HG03135 (cell line): ENCODE measurements around the gene MSRB3.

Experiments used
- ATAC-seq: cut with Tn5 transposase; IDR thresholded peaks from one replicate; pipeline ENCODE4 v1.9.1; 2021; ENCODE audit warnings: mild to moderate bottlenecking, moderate library complexity; ENCODE audit not compliant: unreplicated experiment

The MSRB3 gene

GRCh38 chr12:65324056-65324455 is 45.6 kb downstream of the MSRB3 start:
- no peak for ATAC-seq

GRCh38 chr12:65324551-65324950 is 46.1 kb downstream of the MSRB3 start:
- ATAC-seq = no peak

GRCh38 chr12:65325183-65325582 is 46.7 kb downstream of the MSRB3 start:
- no peak for ATAC-seq

- ATAC-seq = no peak
Observed at GRCh38 chr12:65326616-65327015, 48.1 kb downstream of the MSRB3 start.

GRCh38 chr12:65327207-65328076 is 49.0 kb downstream of the MSRB3 start:
- no peak for ATAC-seq

- ATAC-seq = no peak
Observed at GRCh38 chr12:65329721-65330120, 51.2 kb downstream of the MSRB3 start.

- ATAC-seq = no peak
Observed at GRCh38 chr12:65330331-65330730, 51.8 kb downstream of the MSRB3 start.

- no peak for ATAC-seq
Observed at GRCh38 chr12:65331456-65331855, 53.0 kb downstream of the MSRB3 start.

GRCh38 chr12:65333649-65334048 is 55.2 kb downstream of the MSRB3 start:
- no peak for ATAC-seq

GRCh38 chr12:65334521-65334920 is 56.0 kb downstream of the MSRB3 start:
- ATAC-seq = no peak

GRCh38 chr12:65335021-65335714 is 56.7 kb downstream of the MSRB3 start:
- no peak for ATAC-seq

- ATAC-seq = no peak
Observed at GRCh38 chr12:65335981-65336380, 57.5 kb downstream of the MSRB3 start.

GRCh38 chr12:65339161-65339560 is 60.7 kb downstream of the MSRB3 start:
- ATAC-seq = no peak

- no peak for ATAC-seq
Observed at GRCh38 chr12:65343230-65343629, 64.7 kb downstream of the MSRB3 start.

- no peak for ATAC-seq
Observed at GRCh38 chr12:65343801-65344200, 65.3 kb downstream of the MSRB3 start.

- no peak for ATAC-seq
Observed at GRCh38 chr12:65355461-65355860, 77.0 kb downstream of the MSRB3 start.

- no peak for ATAC-seq
Observed at GRCh38 chr12:65362234-65363031, 84.0 kb downstream of the MSRB3 start.

GRCh38 chr12:65364046-65364445 is 85.6 kb downstream of the MSRB3 start:
- ATAC-seq = no peak

GRCh38 chr12:65367396-65367795 is 88.9 kb downstream of the MSRB3 start:
- ATAC-seq = no peak

- no peak for ATAC-seq
Observed at GRCh38 chr12:65368055-65368454, 89.6 kb downstream of the MSRB3 start.

- ATAC-seq = no peak
Observed at GRCh38 chr12:65372574-65372973, 94.1 kb downstream of the MSRB3 start.
